HepG2 (cell line): Measurements from ENCODE around the gene PJA1. TPM values are rescaled to one million over a fixed set of nuclear protein-coding genes. Genes with fewer than 3 reads are reported as not detected.

Experiments
- ATAC-seq: fragments of 200-7000 bp; cut with Tn5 transposase; 3 replicates; pipeline ENCODE4 v1.9.1; 2020; ENCODE audit warnings: mild to moderate bottlenecking, moderate library complexity
- BruUV-seq: library from RNA; stranded (reverse); fragments of 400-500 nt; replicated peaks from 2 replicates; lab custom pipeline; 2021; lab: Mats Ljungman, UMichigan
- CTCF ChIA-PET: fragments of 300-600 bp; formaldehyde crosslinking; extraction: SDS; loops from one replicate; lab custom pipeline; 2021; ENCODE audit warnings: low total read pairs, inconsistent platforms, low intra/inter-chr PET ratio; lab: Yijun Ruan, JAX
- POLR2A ChIA-PET: fragments of 350-600 bp; sonication (Branson Sonifier 250); formaldehyde crosslinking; loops from one replicate; lab custom pipeline; 2020; ENCODE audit warnings: antibody characterized with exemption, inconsistent platforms; lab: Yijun Ruan, JAX
- DNase-seq: peaks from one replicate; pipeline ENCODE4 v3.0.0-alpha.2; 2015; ENCODE audit warnings: low spot score
- FAIRE-seq: peaks from 3 replicates; lab custom pipeline; 2011; peaks lifted over from hg19 to GRCh38; lab: Jason Lieb, UNC
- H2AFZ ChIP-seq: one replicate; pipeline ENCODE4 v1.6.1; 2011; ENCODE audit warnings: low read length, inconsistent platforms
- H3K27ac ChIP-seq: fragments of 300-600 bp; 3 replicates; pipeline ENCODE4 v1.8.0; 2011; ENCODE audit warnings: mixed run types, mild to moderate bottlenecking, mixed read lengths, low read length, inconsistent platforms; ENCODE audit not compliant: insufficient read depth; ENCODE audit errors: extremely low read length
- H3K27me3 ChIP-seq, 2 experiments: fragments of 200-600 bp in 1 of 2; 2 replicates in 1 of 2; 3 replicates in 1 of 2; pipeline versions ENCODE4 v1.6.0 to v1.8.0; 2011; ENCODE audit warnings: low read length in 2 of 2, mild to moderate bottlenecking in 2 of 2, moderate library complexity in 2 of 2, inconsistent platforms in 1 of 2; ENCODE audit not compliant: insufficient read depth in 2 of 2, control insufficient read depth in 1 of 2
- H3K36me3 ChIP-seq, 2 experiments: fragments of 200-600 bp in 1 of 2; replicated peaks in 1 of 2; 2 replicates in 1 of 2; 3 replicates in 1 of 2; pipeline versions ENCODE4 v1.5.1 to v1.8.0; 2011; ENCODE audit warnings: low read length in 2 of 2, inconsistent platforms in 1 of 2; ENCODE audit not compliant: insufficient read depth in 2 of 2, control insufficient read depth in 1 of 2
- H3K4me1 ChIP-seq: 2 replicates; pipeline ENCODE4 v1.5.1; 2012; ENCODE audit warnings: low read length, inconsistent platforms; ENCODE audit not compliant: insufficient read depth
- H3K4me2 ChIP-seq: 2 replicates; pipeline ENCODE4 v1.6.0; 2011; ENCODE audit warnings: low read depth, low read length, inconsistent platforms
- H3K4me3 ChIP-seq, 3 experiments: fragments of 200-600 bp in 1 of 3; sonication (generic), shearing (Covaris generic) in 1 of 3; replicated peaks in 1 of 3; 2 replicates each; pipeline ENCODE4 v1.5.1; 2011 to 2016; ENCODE audit warnings: low read length in 3 of 3, inconsistent platforms in 2 of 3, low read depth in 2 of 3, mild to moderate bottlenecking in 2 of 3, control low read depth in 1 of 3, mixed read lengths in 1 of 3; ENCODE audit not compliant: insufficient read depth in 1 of 3
- H3K79me2 ChIP-seq: one replicate; pipeline ENCODE4 v1.6.1; 2011; ENCODE audit warnings: low read length, inconsistent platforms; ENCODE audit not compliant: insufficient read depth
- H3K9ac ChIP-seq: 2 replicates; pipeline ENCODE4 v1.6.0; 2011; ENCODE audit warnings: mild to moderate bottlenecking, low read depth, low read length, inconsistent platforms; ENCODE audit not compliant: insufficient read depth
- H3K9me3 ChIP-seq: 2 replicates; pipeline ENCODE4 v1.5.1; 2012; ENCODE audit warnings: mild to moderate bottlenecking, low read length
- H4K20me1 ChIP-seq: 2 replicates; pipeline ENCODE4 v1.6.0; 2011; ENCODE audit warnings: inconsistent platforms, mild to moderate bottlenecking, low read length, moderate library complexity; ENCODE audit not compliant: insufficient read depth
- SRSF9 ChIP-seq: fragments of 200-400 bp; formaldehyde crosslinking; IDR thresholded peaks from 2 replicates; pipeline ENCODE4 v1.6.1; 2018; ENCODE audit warnings: borderline replicate concordance, mild to moderate bottlenecking, low read depth, low read length; ENCODE audit not compliant: insufficient read depth, poor library complexity, severe bottlenecking
- STAG1 ChIP-seq: sonication (generic); formaldehyde crosslinking; IDR thresholded peaks from 2 replicates; pipeline ENCODE4 v1.4.0; 2020; ENCODE audit warnings: missing genetic modification reagents
- TBP ChIP-seq: sonication (generic); formaldehyde crosslinking; IDR thresholded peaks from 2 replicates; pipeline ENCODE4 v1.5.0; 2020; ENCODE audit warnings: missing genetic modification reagents
- ZNF337 ChIP-seq: sonication (generic); formaldehyde crosslinking; IDR thresholded peaks from 2 replicates; pipeline ENCODE4 v1.5.1; 2020; ENCODE audit warnings: missing genetic modification reagents, low read depth, mild to moderate bottlenecking, borderline replicate concordance
- WGBS: methylation state at CpG from one replicate; pipeline ENCODE4 v1.1.6; 2017; ENCODE audit warnings: low lambda C conversion rate; 5-methylcytosine and 5-hydroxymethylcytosine counted together
- in situ Hi-C: cut with HindIII; loops from 2 replicates; pipeline ENCODE4 v1.10.0; 2017; ENCODE audit warnings: low pct_unique_long_range_greater_than_20kb; ENCODE audit not compliant: extremely low pct_ligation_motif_present
- intact Hi-C: fragments of 100-400 bp; cut with micrococcal nuclease; formaldehyde crosslinking; loops from one replicate; pipeline ENCODE4 v1.10.0; 2022; ENCODE audit not compliant: unreplicated experiment
- polyA plus RNA-seq, 8 experiments: library from polyadenylated mRNA; depleted of rRNA in 3 of 8; stranded (reverse) in 7 of 8; unstranded in 1 of 8; fragments of >200 nt; fragmentation: Illumina TruSeq in 4 of 8; extraction: Trizol in 4 of 8; gene quantifications; 2 replicates each; pipeline versions ENCODE4 v1.2.1 to v1.2.3, GENCODE V29; 2011 to 2016; ENCODE audit warnings: low read depth in 4 of 8, missing spikeins in 1 of 8, mixed read lengths in 1 of 8; ENCODE audit not compliant: insufficient read depth in 1 of 8
- total RNA-seq, 5 experiments: library from RNA; depleted of rRNA; stranded (reverse); fragments of >200 nt; fragmentation: Illumina TruSeq; extraction: Trizol; gene quantifications; 2 replicates each; pipeline ENCODE4 v1.2.3, GENCODE V29; 2016; ENCODE audit warnings: low read depth in 1 of 5
- TF ChIP-seq, protein P1 (sequence below): sonication (generic); formaldehyde crosslinking; IDR thresholded peaks from 2 replicates; pipeline ENCODE4 v1.4.0; 2020; ENCODE audit warnings: missing genetic modification reagents
- TF ChIP-seq, protein P2 (sequence below): sonication (generic); formaldehyde crosslinking; IDR thresholded peaks from 2 replicates; pipeline ENCODE4 v1.4.0; 2020; ENCODE audit warnings: missing genetic modification reagents, low read depth, mild to moderate bottlenecking, borderline replicate concordance
- TF ChIP-seq, protein P3 (sequence below): sonication (generic); formaldehyde crosslinking; IDR thresholded peaks from 2 replicates; pipeline ENCODE4 v1.8.1; 2023; ENCODE audit warnings: missing genetic modification reagents, inconsistent platforms, borderline replicate concordance
- TF ChIP-seq, protein P4 (sequence below): sonication (generic); formaldehyde crosslinking; IDR thresholded peaks from 2 replicates; pipeline ENCODE4 v1.9.0; 2021; ENCODE audit warnings: missing genetic modification reagents, borderline replicate concordance
- TF ChIP-seq, protein P5 (sequence below): IDR thresholded peaks from 2 replicates; pipeline ENCODE4 v1.6.1; 2016

Gene PJA1
- total and polyA plus RNA-seq, 2 of the 13 experiments (the other 11 are each of a cell fraction or from before 2014, with no cell fraction given), result 3.6 to 9.6 TPM

DNA sequence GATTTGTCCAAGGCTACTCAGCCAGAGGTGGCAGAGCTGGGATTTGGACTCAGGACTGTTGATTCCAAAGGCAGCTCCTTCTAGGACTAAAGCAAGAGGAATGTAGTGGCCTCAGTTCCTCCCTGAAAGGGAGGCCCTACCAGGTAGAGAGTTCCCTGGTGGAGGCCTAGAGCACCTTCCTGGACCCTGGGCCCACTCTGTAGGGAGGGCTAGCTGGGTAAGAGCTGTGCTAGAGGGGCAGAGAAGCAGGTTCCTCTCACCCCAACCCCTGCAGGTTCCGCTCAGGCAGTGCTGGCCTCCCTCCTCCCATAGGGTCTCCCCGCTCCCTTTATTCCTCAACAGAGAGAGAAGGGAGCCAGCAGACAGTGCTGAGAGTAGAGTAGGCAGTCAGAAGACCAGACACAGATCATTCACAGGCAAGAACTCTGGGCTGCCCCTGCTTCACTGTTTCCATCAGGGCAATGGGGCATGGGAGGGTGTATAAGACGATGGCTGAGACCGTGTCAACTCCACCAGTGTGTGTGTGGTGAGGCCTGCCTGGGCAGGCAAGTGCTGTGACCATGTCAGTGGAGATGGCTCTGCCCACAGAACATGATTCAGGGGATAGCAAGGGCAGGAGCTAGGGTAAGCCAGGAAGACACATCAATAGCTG is 12.4 kb upstream of the PJA1 start:
- CTCF ChIA-PET, result no interaction called here
- no peak for ATAC-seq
- H4K20me1 ChIP-seq, result no peaks in the 10 kb centered on the region
- H3K27ac ChIP-seq, result no peak overlapping the region
- no peaks in the 10 kb centered on the region; a peak in 1 of 5 replicates for H3K27me3 ChIP-seq
- no peaks in the 10 kb centered on the region for H3K36me3 ChIP-seq
- H3K9ac ChIP-seq, result no peak overlapping the region
- no peaks in the 10 kb centered on the region for H3K9me3 ChIP-seq
- no peak for FAIRE-seq
- no TSS peak for BruUV-seq
- in situ Hi-C loops (no loop called here), intact Hi-C loops (no loop called here)
- 0% methylated on average over 2 of the region's 4 CpGs for WGBS
- POLR2A ChIA-PET, result no interaction called here
- no peak overlapping the region for H2AFZ ChIP-seq
- no peak for TF ChIP-seq STAG1
- TF ChIP-seq, protein P1, sequence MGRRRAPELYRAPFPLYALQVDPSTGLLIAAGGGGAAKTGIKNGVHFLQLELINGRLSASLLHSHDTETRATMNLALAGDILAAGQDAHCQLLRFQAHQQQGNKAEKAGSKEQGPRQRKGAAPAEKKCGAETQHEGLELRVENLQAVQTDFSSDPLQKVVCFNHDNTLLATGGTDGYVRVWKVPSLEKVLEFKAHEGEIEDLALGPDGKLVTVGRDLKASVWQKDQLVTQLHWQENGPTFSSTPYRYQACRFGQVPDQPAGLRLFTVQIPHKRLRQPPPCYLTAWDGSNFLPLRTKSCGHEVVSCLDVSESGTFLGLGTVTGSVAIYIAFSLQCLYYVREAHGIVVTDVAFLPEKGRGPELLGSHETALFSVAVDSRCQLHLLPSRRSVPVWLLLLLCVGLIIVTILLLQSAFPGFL, result no peak
- DNase-seq, result no peak
- H3K4me2 ChIP-seq, result no peak overlapping the region
- no peak overlapping the region for H3K4me3 ChIP-seq
- H3K4me1 ChIP-seq, result no peaks in the 10 kb centered on the region
- H3K79me2 ChIP-seq, result no peaks in the 10 kb centered on the region

DNA sequence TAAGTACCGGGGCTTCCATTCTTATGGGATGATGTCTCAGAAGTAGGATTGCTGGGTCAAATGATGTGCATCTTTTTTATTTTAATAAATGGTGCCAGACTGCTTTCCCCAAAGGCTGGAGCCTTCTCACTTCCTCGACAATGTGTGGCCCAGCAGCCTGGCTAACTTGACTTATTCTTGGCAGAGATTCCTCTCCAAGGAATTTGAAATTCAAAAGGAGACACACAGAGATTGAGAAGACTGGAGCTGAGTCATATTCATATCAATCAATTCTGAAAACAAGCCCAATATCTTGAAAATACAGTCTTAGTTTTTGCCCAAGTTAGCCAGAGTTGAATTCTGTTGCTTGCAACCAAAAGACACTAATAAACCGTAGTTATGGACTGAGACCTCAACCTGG is 10.8 kb upstream of the PJA1 start:
- Histone ChIP-seq H3K9ac (no peak overlapping the region), H3K79me2 (no peaks in the 10 kb centered on the region), H3K9me3 (no peaks in the 10 kb centered on the region), H2AFZ (no peak overlapping the region), H4K20me1 (no peaks in the 10 kb centered on the region), H3K4me1 (no peaks in the 10 kb centered on the region), H3K4me2 (no peak overlapping the region), H3K36me3 (no peaks in the 10 kb centered on the region), H3K4me3 (no peak overlapping the region), H3K27me3 (no peaks in the 10 kb centered on the region; a peak in 1 of 5 replicates), H3K27ac (no peak overlapping the region)
- FAIRE-seq (no peak), ATAC-seq (no peak), DNase-seq (no peak)
- in situ Hi-C loops (no loop called here), intact Hi-C loops (no loop called here)
- ChIA-PET CTCF (no interaction called here), POLR2A (no interaction called here)
- 45% methylated on average over 2 of the region's 3 CpGs for WGBS
- BruUV-seq, result no TSS peak
- TF ChIP-seq, protein P2, sequence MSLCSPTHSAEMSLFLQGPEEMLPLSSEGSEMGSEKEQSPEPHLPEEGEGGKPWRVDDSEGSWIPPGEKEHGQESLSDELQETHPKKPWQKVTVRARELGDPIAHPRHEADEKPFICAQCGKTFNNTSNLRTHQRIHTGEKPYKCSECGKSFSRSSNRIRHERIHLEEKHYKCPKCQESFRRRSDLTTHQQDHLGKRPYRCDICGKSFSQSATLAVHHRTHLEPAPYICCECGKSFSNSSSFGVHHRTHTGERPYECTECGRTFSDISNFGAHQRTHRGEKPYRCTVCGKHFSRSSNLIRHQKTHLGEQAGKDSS (CRISPR knock-in tag), result no peak
- TF ChIP-seq, protein P3, sequence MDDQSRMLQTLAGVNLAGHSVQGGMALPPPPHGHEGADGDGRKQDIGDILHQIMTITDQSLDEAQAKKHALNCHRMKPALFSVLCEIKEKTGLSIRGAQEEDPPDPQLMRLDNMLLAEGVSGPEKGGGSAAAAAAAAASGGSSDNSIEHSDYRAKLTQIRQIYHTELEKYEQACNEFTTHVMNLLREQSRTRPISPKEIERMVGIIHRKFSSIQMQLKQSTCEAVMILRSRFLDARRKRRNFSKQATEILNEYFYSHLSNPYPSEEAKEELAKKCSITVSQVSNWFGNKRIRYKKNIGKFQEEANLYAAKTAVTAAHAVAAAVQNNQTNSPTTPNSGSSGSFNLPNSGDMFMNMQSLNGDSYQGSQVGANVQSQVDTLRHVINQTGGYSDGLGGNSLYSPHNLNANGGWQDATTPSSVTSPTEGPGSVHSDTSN (CRISPR knock-in tag), result no peak
- TF ChIP-seq, protein P4, sequence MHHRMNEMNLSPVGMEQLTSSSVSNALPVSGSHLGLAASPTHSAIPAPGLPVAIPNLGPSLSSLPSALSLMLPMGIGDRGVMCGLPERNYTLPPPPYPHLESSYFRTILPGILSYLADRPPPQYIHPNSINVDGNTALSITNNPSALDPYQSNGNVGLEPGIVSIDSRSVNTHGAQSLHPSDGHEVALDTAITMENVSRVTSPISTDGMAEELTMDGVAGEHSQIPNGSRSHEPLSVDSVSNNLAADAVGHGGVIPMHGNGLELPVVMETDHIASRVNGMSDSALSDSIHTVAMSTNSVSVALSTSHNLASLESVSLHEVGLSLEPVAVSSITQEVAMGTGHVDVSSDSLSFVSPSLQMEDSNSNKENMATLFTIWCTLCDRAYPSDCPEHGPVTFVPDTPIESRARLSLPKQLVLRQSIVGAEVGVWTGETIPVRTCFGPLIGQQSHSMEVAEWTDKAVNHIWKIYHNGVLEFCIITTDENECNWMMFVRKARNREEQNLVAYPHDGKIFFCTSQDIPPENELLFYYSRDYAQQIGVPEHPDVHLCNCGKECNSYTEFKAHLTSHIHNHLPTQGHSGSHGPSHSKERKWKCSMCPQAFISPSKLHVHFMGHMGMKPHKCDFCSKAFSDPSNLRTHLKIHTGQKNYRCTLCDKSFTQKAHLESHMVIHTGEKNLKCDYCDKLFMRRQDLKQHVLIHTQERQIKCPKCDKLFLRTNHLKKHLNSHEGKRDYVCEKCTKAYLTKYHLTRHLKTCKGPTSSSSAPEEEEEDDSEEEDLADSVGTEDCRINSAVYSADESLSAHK (CRISPR knock-in tag), result no peak
- TF ChIP-seq, protein P5, sequence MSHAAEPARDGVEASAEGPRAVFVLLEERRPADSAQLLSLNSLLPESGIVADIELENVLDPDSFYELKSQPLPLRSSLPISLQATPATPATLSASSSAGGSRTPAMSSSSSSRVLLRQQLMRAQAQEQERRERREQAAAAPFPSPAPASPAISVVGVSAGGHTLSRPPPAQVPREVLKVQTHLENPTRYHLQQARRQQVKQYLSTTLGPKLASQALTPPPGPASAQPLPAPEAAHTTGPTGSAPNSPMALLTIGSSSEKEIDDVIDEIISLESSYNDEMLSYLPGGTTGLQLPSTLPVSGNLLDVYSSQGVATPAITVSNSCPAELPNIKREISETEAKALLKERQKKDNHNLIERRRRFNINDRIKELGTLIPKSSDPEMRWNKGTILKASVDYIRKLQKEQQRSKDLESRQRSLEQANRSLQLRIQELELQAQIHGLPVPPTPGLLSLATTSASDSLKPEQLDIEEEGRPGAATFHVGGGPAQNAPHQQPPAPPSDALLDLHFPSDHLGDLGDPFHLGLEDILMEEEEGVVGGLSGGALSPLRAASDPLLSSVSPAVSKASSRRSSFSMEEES, result no peak
- TF ChIP-seq SRSF9, result no peak
- no peak for TF ChIP-seq ZNF337
- TF ChIP-seq TBP (CRISPR knock-in tag), result no peak
